Daoy (cell line): ENCODE measurements around the gene CAMK1D. TPM values are rescaled to one million over a fixed set of nuclear protein-coding genes. Genes with fewer than 3 reads are reported as not detected.
"Not testable (repeated sequence)": the region's sequence is repeated elsewhere in the genome, so short reads cannot be mapped to it uniquely, and the experiment has no call there.

Experiments used
- DNase-seq: peaks from one replicate; pipeline ENCODE4 v3.0.0-alpha.2; 2015; ENCODE audit warnings: low read depth
- total RNA-seq: library from RNA; depleted of rRNA; stranded (reverse); fragments of >200 nt; shearing (Covaris generic); gene quantifications from 2 replicates; pipeline ENCODE4 v1.2.3, GENCODE V29; 2014

Gene CAMK1D
- total RNA-seq, 1 experiment from 2014 or later, result 6.1 TPM

DNA sequence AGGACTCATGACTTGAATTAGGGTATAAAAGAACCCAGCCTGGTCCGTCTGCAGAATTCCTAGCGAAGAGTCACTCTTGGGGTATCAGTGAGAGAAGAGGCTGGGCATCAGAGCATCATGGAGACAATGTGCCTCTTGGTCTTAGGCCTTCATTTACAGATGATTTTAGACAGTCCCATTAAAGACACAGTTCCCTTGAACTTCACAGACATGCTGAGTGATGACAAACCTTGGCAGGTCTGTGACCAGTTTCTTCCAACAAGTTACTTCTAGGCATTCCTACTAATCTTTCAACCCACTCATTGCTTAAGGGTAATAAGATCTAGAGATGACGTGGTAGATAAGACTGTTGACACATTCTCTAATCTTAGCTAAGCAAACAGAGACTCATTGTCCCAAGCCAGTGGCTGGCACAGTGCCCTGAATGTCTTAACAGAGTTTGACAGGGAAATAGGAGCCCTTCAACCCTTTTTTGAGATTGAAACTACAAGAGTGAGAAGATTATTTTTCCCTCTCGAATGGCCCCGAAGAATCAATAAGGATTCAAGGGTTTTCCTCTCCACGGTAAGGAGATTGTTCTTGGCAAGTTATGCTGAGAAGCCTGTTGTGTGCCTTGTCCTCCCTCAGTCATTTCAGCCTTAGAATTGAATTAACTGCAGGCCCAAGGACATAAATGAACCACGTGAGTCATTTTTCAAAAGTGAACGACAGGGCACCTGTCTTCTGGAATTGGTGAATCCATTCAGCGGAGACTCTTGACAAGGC, 371.1 kb downstream of the CAMK1D start:
- DNase-seq, result peak; percentile 94

DNA sequence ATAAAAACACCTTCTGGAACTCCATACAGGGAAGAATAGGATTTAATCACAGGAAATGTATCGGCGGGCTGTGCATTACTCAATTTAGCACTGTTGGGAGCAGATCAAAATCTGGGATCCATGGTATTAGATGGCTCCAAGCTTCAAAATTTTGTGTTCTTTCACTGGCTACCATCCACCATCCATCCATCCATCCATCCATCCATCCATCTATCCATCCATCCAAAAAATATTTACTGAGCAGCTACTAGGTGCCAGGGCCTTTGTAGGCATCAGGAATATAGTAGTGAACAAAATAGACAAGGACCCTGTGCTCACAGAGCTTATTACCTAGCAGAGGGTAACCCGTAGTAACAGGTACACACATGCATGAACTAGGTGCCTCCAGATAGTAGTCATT, 372.0 kb downstream of the CAMK1D start:
- DNase-seq, result no peak

DNA sequence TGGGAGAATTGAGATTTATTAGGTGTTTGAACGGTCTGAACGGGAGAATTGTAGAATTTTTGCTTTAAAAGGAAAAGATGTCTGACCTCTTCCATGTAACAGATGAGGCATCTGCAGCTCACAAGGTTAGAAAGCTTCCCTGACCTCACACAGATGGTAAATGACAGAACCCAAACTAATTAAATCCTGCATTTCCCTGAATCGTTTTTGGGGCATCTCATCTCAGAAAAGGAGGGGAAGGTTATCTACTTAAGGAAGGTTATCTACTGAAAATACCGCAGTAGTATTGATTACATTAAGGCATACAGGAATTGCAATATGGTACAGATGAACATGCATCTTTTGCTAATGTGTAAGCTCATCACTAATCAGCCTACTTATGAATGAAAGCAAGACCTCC, 373.9 kb downstream of the CAMK1D start:
- no peak for DNase-seq

DNA sequence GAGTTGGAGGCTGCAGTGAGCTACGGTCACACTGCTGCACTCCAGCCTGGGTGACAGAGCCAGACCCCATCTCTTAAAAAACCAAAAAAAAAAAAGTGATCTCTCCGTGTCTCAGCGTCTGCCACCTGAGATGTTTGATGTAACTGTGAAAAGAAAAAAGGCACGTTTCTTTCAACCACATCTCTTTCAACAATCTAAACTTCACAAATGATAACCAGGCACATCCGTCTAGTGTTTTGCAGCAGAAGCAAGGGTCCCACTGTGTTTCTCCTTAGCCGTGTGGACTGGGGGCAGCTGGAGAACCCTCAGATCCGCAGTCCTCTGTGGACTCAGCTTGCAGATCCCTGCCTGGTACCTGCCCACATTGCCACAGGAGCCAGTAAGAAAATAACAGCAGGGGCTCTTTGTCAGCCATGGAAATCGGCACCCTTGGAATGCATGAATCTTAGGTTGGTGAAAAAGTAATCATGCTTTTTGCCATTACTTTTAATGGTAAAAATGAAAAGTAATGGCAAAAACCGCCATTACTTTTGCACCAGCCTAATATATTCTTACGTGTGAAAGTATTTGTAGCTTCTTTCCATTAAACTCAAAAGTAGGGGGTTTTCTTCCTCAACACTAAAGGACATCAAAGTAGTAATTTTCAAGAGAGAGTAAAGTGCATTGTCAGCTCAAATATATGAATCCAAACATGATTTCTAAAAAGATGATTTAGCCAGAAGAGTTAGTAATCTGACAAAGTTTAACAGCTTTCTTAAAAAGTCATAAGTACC, 375.6 kb downstream of the CAMK1D start:
- no peak for DNase-seq

DNA sequence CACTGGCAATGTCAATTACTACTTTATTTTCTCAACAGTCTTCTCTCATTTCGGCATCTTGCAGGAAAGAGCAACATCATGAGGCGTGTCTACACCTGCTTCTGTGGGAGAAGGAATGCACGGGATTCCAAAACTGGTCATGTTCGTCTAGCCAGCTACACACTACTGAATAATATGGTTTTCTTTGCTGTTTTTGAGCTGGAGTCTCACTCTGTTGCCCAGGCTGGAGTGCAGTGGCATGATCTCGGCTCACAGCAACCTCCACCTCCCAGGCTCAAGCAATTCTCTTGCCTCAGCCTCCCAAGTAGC, 376.2 kb downstream of the CAMK1D start:
- not testable (repeated sequence) for DNase-seq

DNA sequence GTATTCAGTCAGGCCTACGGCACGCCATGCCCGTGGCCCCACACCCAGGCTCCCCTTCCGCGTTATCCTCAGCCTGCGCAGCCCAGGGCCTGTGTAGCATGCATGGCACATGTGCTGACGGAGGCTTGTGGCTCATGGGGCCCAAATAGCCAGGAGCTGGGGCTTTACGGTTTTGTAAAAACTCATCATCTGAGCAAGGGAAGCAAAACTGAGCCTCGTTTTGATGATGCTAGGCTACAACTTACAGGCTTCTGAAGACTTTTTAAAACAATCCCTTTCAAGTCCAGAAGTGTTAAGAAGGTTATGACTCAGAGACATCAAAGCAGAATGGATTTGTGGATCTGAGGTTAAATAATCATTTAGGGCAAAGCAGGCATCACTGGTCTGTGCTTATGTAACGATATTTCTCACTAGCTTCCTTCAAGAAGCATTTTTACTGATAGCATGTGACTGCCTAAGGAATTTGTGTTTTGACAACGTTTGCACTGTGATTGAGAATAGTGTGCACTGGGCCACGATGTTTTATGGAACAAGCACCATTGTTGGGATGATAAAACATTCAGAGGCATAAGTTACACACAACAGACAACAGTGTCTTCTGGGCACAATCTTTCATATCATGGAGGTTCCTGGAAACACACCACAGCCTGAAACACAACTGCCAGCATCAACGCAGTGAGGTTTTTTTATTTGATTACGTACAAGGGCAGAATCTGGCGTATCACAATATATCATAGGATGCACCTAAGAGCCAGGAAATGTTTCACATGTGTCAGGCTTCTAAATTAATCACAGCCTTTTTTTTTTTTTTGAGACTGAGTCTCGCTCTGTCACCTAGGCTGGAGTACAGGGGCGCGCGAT, 377.9 kb downstream of the CAMK1D start:
- no peak for DNase-seq

DNA sequence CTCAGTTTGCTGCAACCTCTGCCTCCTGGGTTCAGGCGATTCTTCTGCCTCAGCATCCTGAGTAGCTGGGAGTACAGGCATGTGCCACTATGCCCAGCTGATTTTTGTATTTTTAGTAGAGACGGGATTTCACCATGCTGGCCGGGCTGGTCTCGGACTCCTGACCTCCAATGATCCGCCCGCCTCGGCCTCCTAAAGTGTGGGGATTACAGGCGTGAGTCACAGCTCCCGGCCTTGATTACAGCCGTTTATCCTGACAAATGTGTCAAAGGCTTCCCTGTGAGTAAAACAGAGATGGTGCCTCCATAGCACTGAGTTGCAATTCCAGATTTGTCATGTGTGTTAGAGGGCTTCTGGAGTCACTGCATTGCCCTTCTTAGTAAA, 378.5 kb downstream of the CAMK1D start:
- DNase-seq, result peak; percentile 72

DNA sequence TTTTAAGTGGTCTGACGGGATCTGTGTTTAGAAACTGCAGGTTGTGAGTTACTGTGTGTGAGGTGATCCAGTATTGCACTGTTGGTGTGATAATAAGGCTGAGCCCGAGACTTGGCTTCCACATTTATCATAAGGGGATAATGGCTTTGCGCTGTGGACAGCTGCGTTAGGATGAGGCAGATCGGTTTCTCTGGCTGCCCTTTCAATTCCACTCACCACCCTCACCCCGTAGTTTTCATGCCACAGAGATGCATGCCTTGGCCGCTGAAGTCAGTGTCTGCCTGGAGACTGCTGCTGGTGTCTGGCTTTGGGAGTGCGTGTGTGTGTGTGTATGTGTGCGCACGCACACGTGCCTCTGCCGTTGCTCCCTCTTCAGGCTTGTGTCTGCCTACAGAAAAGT, 379.1 kb downstream of the CAMK1D start:
- no peak for DNase-seq

DNA sequence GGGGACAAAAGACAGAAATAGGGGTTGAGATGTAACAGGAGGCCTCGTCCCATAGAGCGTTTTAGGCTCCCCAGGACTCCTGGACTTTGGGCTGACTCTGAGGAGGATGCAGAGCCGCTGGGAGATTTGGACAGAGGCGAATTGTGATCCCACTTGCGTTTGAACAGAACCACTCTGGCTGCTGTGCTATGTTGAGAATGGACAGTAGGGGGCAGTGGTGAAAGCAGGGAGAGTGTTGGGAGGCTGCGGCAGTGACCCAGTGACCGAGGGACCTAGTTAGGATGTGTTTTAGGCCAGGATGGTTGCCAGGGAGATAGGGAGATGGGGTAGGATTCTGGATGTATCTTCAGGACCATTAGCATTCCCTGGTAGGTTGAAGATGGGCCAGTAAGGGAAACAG, 380.5 kb downstream of the CAMK1D start:
- no peak for DNase-seq

DNA sequence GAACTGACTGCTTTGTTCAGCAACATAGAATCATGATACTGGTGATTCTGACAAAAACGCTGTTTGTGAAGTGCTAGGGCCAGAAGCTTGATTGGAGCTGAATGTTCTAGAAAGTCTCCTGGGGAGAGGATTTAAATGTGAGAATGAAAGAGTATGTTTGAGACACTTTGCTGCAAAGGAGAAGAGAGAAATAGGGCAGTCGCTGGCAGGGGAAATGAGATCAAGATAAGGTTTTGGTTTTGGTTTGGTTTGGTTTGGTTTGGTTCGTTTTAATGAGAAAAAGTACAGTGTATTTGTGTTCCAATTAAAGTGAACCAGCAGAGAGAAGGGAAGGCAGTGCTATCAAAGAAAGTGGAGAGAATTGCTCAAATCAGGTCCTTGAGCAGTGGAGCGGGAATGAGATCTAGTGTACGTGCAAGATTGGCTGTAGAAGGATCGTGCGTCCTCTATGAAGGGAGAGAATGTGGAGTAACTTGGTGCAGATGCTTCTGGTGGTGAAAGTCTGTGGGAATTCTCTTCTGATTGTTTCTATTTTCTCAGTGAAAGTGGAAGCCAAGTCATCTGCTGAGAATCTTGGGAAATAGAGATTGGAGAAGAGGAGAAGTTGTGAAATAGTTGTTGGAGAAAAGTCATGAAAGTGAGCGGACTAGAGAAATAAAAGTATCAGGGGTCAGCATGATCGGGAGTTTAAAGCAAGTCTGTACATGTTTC, 381.6 kb downstream of the CAMK1D start:
- no peak for DNase-seq

DNA sequence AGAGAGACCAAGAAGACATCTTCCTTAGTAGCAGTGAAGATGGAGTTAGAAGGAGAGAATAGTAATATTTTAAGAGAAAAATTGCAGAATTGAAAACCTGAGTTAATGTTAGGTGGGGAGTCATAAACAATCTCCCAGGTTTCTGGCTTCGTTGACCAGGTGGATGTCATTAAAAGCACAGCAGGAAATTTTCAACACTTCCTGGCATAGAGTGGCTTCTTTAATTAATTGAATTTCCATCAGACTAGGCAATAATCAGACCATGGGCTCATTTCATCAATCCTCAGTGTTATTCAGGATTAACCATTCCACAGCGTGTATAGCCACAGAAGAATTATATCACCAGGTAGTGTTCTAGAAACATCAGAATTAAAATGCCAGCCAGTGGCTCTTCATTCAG, 383.9 kb downstream of the CAMK1D start:
- DNase-seq, result no peak

DNA sequence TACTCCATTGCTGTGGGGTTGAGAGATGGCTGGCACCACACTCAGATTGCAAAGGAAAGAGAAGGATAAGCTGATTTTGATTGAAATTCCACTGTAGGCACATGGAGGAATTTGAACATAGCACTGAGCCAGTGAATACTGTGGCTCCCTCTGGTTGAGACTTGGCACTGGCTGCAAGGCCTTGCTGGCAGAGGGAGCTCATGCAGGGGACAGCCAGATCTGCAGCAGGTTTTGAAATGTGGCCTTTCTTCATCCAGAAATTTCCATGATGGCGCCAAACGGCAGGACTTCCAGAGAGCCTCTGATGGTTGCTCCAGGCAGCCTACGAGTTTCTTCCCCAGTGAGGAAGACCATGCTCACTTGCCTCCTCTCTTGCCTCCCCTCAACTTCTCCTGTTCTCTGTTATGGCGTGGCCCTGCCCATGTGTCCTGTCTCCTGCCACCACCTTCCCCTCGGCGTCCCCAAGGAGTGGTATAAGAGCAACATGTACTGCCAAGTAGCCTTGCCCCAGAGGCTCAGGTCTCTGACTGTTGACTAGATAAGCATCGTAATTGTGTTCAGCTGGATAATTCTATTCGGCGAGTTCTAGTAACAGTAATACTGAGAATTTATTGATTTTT, 386.6 kb downstream of the CAMK1D start:
- no peak for DNase-seq

DNA sequence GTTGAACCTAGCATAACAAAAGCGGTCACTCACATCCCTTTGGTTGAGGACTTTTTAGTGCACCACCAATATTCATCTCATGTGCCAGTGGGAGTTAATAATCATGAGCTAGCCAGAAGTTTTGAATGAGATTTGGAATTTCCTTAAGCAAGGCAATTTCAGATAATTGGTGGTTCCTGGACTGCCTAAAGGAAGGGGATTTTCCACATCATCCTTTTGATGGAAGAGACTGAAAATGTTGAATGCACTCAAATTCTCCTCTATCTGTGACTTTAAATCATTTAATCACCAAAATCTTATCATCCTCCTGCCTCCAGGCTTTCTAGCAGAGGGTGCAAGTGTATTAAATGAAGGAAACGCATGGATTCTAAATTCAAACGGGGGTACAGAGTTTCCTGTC, 391.5 kb downstream of the CAMK1D start:
- DNase-seq, result no peak

DNA sequence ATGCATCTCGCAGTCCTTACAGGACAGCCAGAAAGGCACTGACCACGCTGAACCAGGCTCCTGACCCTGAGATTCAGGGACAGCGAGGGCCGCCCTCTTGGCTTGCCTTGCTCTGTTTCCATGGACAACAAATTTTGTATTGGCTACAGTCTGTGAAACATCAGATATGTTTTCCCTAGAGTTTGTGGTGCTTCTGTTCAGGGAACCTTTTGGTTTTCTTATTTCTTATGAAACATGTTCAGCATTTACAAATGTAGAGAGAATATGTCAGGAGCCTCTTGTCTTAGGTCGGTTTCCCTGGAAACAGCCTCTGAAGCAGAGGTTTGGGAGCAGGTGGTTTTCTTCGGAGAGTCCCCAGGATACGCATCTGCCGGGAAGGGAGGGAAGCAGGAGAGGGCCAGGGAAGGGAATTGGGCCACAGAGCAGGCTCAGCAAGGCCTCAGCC, 392.0 kb downstream of the CAMK1D start:
- no peak for DNase-seq

DNA sequence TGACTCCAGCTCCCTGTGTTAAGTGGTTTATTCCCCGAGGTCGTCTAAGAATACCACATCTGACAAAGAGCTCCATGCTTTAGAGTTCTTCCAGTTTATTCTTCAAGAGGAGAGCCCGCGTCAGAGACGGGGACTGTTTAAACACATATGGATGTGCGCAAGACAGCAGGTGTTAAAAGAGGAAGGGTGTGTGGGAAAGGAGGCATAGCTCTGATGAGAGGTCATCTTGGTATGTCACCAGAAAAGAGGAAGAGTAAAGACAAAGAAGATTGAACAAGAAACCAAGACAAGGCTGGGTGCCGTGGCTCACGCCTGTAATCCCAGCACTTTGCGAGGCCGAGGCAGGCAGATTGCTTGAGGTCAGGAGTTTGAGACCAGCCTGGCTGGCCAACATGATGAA, 393.4 kb downstream of the CAMK1D start:
- no peak for DNase-seq

DNA sequence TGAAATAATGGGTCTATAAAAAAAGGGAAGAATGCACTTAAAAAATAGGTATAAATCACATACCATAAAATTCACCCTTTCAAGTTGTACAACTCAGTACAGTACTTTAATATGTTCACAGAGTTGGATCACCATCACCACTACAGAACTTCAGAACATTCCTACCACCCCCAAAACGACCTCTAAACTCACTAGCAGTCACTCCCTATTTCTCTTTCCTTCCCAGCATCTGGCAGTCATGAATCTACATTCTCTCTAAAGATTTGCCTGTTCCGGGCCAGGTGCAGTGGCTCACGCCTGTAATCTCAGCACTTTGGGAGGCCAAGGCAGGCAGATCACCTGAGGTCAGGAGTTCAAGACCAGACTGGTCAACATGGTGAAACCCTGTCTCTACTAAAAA, 394.1 kb downstream of the CAMK1D start:
- not testable (repeated sequence) for DNase-seq

DNA sequence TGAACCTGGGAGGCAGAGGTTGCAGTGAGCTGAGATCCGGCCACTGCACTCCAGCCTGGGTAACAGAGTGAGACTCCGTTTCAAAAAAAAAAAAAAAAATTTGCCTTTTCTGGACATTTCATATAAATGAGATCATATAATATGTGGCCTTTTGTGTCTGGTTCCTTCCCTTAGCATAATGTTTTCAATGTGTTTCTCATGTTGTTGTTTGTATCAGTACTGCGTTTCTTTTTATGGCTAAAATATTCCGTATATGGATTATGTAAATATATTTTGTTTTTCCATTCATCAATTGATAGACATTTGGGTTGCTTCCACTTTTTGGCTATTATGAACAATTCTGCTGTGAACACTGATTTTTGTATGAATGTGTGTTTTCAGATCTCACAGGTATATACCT, 394.6 kb downstream of the CAMK1D start:
- no peak for DNase-seq

DNA sequence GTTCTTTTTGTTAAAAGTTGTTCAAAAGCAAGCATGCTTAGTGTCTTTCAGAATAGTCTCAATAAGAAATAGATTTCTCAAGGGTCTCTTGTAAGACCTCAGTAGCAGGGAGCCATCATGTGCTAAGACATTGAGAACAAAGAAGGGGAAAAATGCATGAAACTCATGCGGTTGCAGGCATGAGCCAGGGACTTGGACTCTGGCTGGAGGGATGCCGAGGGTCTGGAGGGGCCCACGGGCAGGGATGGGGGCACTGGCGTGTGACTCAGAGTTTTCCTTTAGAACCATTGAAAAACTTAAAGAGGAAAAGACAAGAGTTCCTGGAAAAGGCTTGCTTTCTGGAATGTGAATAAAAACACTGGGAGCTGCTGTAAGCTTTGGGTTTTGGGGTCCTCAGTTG, 398.8 kb downstream of the CAMK1D start:
- DNase-seq, result no peak

DNA sequence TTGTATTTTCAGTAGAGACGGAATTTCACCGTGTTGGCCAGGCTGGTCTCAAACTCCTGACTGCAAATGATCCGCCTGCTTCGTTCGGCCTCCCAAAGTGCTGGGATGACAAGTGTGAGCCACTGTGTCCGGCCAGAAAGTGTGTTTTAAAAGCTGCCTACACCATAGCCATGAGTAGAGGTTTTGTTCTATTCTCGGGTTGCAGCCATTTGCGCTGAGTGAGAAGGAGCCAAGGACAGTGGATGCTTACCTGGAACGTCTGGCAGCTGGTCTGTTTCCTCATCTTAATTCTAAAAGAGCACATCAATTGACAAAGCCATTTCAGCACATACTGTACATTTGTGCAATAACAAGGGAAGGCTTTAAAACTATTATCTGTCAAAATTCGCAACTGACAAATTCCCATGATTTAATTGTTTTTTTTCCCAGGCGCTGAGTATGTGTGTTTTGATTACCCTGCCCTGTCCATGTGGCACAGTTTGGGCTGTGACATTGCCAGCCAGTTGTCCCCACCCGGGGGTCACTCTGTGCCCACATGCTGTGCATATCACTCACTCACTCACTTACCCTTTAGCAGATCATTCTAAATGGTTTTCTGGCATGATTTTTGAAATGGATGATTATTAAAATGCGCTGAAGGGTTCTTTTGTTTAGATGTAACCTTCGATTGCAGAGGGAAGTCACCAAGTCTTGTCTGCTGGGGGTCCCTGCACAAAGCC, 400.6 kb downstream of the CAMK1D start:
- DNase-seq, result no peak

DNA sequence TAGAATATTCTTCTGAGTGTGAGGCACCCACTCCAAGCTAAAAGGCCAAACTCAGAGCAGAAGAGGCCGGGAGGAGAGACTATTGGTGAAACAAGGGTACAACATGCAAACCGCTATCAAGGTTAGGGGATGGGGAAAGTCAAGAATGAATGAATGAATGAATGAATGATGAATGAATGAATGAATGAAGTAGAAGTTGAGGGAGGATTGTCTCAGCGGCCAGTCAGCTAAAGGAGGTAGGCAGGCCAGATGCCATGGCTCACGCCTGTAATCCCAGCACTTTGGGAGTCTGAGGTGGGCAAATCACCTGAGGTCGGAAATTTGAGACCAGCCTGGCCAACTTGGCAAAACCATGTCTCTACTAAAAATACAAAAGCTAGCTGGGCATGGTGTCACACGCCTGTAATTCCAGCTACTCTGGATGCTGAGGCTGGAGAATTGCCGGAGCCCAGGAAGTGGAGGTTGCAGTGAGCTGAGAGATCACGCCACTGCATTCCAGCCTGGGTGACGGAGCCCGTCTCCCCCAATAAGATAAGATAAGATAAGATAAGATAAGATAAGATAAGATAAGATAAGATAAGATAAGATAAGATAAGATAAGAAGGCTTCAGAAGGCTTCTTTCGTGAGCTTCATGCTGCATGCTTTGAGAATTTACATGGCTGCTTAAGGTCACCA, 401.3 kb downstream of the CAMK1D start:
- peak; percentile 69 for DNase-seq
